ENCODE data around the gene WNT1.
A peak's percentile ranks its signal among the peaks of the same experiment; 100 is the strongest.

WNT1 gene

DNA sequence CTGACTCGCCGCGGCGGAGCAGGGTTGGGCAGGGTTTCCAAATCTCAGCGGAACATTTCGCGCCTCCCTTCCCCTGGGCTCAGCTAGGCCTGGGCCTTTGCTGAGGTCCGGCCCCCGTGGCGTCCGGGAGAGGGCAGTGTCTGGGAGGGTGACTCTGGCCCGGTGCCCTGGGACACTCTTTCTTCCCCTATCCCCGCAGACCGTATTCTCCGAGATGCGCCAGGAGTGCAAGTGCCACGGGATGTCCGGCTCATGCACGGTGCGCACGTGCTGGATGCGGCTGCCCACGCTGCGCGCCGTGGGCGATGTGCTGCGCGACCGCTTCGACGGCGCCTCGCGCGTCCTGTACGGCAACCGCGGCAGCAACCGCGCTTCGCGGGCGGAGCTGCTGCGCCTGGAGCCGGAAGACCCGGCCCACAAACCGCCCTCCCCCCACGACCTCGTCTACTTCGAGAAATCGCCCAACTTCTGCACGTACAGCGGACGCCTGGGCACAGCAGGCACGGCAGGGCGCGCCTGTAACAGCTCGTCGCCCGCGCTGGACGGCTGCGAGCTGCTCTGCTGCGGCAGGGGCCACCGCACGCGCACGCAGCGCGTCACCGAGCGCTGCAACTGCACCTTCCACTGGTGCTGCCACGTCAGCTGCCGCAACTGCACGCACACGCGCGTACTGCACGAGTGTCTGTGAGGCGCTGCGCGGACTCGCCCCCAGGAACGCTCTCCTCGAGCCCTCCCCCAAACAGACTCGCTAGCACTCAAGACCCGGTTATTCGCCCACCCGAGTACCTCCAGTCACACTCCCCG is 3.0 kb downstream of the WNT1 start:
- TF ChIP-seq, protein P1, sequence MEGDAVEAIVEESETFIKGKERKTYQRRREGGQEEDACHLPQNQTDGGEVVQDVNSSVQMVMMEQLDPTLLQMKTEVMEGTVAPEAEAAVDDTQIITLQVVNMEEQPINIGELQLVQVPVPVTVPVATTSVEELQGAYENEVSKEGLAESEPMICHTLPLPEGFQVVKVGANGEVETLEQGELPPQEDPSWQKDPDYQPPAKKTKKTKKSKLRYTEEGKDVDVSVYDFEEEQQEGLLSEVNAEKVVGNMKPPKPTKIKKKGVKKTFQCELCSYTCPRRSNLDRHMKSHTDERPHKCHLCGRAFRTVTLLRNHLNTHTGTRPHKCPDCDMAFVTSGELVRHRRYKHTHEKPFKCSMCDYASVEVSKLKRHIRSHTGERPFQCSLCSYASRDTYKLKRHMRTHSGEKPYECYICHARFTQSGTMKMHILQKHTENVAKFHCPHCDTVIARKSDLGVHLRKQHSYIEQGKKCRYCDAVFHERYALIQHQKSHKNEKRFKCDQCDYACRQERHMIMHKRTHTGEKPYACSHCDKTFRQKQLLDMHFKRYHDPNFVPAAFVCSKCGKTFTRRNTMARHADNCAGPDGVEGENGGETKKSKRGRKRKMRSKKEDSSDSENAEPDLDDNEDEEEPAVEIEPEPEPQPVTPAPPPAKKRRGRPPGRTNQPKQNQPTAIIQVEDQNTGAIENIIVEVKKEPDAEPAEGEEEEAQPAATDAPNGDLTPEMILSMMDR (IDR thresholded peaks at IDR 0.05; ENCODE audit: low read depth, low read length), result peak; percentile 27; the same call in 1 of the 2 replicates
- H3K9me3 ChIP-seq, result no peaks in the 10 kb centered on the region
- no peaks in the 10 kb centered on the region for H3K36me3 ChIP-seq
- H3K4me3 ChIP-seq (ENCODE audit: low read depth, low read length), result peak overlapping the region; percentile 24
- peaks cover 82% of the 10 kb centered on the region for H3K27me3 ChIP-seq
- DNase-seq, result peak; percentile 35
- H3K4me1 ChIP-seq, result peaks cover 2% of the 10 kb centered on the region; the same call in 1 of the 2 replicates

- Histone ChIP-seq H3K27me3 (peaks cover 80% of the 10 kb centered on the region), H3K4me1 (peaks cover 2% of the 10 kb centered on the region; the same call in 1 of the 2 replicates), H3K4me3 (ENCODE audit: low read depth, low read length) (no peak overlapping the region)
Observed at GRCh38 chr12:48981757-48982157, 3.6 kb downstream of the WNT1 start.

GRCh38 chr12:48982397-48983080 is 4.4 kb downstream of the WNT1 start:
- Histone ChIP-seq H3K4me3 (ENCODE audit: low read depth, low read length) (no peak overlapping the region), H3K9me3 (no peaks in the 10 kb centered on the region), H3K27me3 (peaks cover 72% of the 10 kb centered on the region), H3K36me3 (no peaks in the 10 kb centered on the region), H3K4me1 (peaks cover 2% of the 10 kb centered on the region; the same call in 1 of the 2 replicates)
- DNase-seq, result no peak
- TF ChIP-seq, protein P1 (IDR thresholded peaks at IDR 0.05; ENCODE audit: low read depth, low read length), result no peak

More at GRCh38 chr12:48981757-48982157, 3.6 kb downstream of the WNT1 start:
- Histone ChIP-seq H3K36me3 (no peaks in the 10 kb centered on the region), H3K9me3 (no peaks in the 10 kb centered on the region)
- no peak for DNase-seq
- TF ChIP-seq, protein P1 (IDR thresholded peaks at IDR 0.05; ENCODE audit: low read depth, low read length), result no peak

GRCh38 chr12:48985475-48985897 is 7.4 kb downstream of the WNT1 start:
- H3K4me3 ChIP-seq (ENCODE audit: low read depth, low read length), result no peak overlapping the region
- TF ChIP-seq, protein P1 (IDR thresholded peaks at IDR 0.05; ENCODE audit: low read depth, low read length), result no peak
- peaks cover 47% of the 10 kb centered on the region for H3K27me3 ChIP-seq
- peak; percentile 34 for DNase-seq
- no peaks in the 10 kb centered on the region for H3K36me3 ChIP-seq
- no peaks in the 10 kb centered on the region for H3K4me1 ChIP-seq
- H3K9me3 ChIP-seq, result no peaks in the 10 kb centered on the region

GRCh38 chr12:48985901-48986300 is 7.8 kb downstream of the WNT1 start:
- Histone ChIP-seq H3K36me3 (no peaks in the 10 kb centered on the region), H3K27me3 (peaks cover 43% of the 10 kb centered on the region), H3K4me1 (no peaks in the 10 kb centered on the region), H3K4me3 (ENCODE audit: low read depth, low read length) (no peak overlapping the region), H3K9me3 (no peaks in the 10 kb centered on the region)
- TF ChIP-seq, protein P1 (IDR thresholded peaks at IDR 0.05; ENCODE audit: low read depth, low read length), result no peak
- DNase-seq, result no peak
